SK-N-SH (cell line): ENCODE results near the gene RGS6.

Experiments used
- EZH2phosphoT487 ChIP-seq: fragments of 200-600 bp; sonication (generic); IDR thresholded peaks from 2 replicates; pipeline ENCODE4 v1.6.1; 2017; ENCODE audit warnings: low read depth, mixed run types, mild to moderate bottlenecking, antibody characterized with exemption, moderate library complexity, borderline replicate concordance
- NRF1 ChIP-seq: IDR thresholded peaks from 2 replicates; pipeline ENCODE4 v1.6.1; 2012; ENCODE audit warnings: low read depth, mild to moderate bottlenecking, low read length
- POLR2AphosphoS5 ChIP-seq: IDR thresholded peaks from 2 replicates; pipeline ENCODE4 v1.6.1; 2012; ENCODE audit warnings: low read depth, low read length
- RCOR1 ChIP-seq: fragments of 150-350 bp; IDR thresholded peaks from 2 replicates; pipeline ENCODE4 v1.6.1; 2017; ENCODE audit warnings: antibody characterized with exemption, low read length
- RFX5 ChIP-seq: IDR thresholded peaks from 2 replicates; pipeline ENCODE4 v1.6.1; 2012; ENCODE audit warnings: mild to moderate bottlenecking, improper control_type of control experiment, low read length
- RXRA ChIP-seq: IDR thresholded peaks from 2 replicates; pipeline ENCODE4 v1.4.0; 2012; ENCODE audit warnings: low read depth, mild to moderate bottlenecking, borderline replicate concordance
- USF2 ChIP-seq: fragments of 150-350 bp; IDR thresholded peaks from 2 replicates; pipeline ENCODE4 v1.6.1; 2017; ENCODE audit warnings: antibody characterized with exemption, low read length, low read depth, borderline replicate concordance
- TF ChIP-seq, protein P1 (sequence below): fragments of 200-600 bp; sonication (generic); IDR thresholded peaks from 2 replicates; pipeline ENCODE4 v1.6.1; 2017; ENCODE audit warnings: antibody characterized with exemption, mild to moderate bottlenecking, moderate library complexity

DNA sequence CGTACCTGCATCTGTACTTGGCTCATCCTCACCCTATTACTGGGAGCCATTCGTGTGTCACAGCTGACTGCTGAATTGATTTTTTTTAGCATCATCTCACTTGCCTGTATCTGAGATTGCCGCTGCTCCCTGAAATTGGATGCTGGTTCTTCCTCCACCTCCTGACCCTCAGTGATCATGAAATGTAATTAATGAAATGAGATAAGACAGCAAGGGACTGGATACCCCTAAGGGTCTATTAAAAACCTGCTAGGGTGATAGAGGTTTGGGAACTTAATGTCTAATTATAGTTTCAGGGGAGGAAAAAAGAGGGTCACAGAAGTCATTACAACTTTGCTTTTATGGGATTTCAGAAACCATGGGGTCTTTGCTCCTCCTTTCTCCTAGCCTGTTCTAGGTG is 551.1 kb downstream of the RGS6 start:
- TF ChIP-seq RFX5 (no peak), RXRA (no peak), EZH2phosphoT487 (no peak), USF2 (no peak), RCOR1 (no peak), NRF1 (no peak), POLR2AphosphoS5 (no peak)
- TF ChIP-seq, protein P1, sequence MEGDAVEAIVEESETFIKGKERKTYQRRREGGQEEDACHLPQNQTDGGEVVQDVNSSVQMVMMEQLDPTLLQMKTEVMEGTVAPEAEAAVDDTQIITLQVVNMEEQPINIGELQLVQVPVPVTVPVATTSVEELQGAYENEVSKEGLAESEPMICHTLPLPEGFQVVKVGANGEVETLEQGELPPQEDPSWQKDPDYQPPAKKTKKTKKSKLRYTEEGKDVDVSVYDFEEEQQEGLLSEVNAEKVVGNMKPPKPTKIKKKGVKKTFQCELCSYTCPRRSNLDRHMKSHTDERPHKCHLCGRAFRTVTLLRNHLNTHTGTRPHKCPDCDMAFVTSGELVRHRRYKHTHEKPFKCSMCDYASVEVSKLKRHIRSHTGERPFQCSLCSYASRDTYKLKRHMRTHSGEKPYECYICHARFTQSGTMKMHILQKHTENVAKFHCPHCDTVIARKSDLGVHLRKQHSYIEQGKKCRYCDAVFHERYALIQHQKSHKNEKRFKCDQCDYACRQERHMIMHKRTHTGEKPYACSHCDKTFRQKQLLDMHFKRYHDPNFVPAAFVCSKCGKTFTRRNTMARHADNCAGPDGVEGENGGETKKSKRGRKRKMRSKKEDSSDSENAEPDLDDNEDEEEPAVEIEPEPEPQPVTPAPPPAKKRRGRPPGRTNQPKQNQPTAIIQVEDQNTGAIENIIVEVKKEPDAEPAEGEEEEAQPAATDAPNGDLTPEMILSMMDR: no peak
